Smooth muscle cell of trachea (primary cell): ENCODE results near the gene NSUN4. TPM values are rescaled to one million over a fixed set of nuclear protein-coding genes. Genes with fewer than 3 reads are reported as not detected.

Experiments
- total RNA-seq: library from RNA; depleted of rRNA; stranded (reverse); fragments of >200 nt; gene quantifications from 2 replicates; pipeline ENCODE4 v1.2.1, GENCODE V29; 2014

Gene NSUN4
- total RNA-seq = 14.2 and 15.4 TPM in 2 replicates

DNA sequence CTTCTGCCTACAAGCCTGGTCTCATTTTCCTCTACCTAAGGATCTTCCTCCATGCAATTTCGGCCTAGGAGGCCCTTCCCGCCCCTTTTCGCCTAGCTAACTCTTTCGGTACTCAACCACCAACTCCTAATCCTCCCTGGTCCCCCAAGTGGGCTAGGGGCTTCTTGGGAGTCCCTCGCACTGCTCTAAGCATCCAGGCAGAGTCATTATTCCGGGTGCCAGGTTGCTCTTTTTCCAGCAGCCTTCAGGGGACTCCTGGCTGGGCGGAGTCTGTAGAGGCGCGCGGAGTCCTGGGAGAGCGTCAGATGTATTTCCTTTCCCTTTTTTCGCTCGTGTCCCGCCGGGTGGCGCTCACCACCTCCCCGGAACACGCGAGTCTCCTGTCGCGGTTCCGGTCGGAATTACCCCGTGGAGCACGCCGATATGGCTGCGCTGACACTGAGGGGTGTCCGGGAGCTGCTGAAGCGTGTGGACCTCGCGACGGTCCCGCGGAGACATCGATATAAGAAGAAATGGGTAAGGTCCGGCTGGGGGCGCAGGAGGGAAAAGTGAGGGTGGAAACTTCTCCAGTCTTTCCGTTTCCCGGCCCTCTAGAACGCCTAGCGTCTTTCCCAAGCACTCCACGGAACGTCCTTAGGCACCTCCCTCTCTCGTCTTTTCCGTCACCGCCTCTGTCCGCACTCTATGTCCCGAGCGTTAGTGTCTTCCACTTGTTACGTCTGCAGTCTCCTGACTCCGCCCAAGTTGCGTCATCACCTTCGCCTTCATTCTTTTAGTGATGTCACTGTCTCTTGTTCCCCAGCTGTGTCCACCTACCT lies at the start of gene NSUN4:
TSS of gene NSUN4 (plus strand) at position 404 of the 818 bp plus-strand sequence. CDS start at position 424, 20 bp downstream.

DNA sequence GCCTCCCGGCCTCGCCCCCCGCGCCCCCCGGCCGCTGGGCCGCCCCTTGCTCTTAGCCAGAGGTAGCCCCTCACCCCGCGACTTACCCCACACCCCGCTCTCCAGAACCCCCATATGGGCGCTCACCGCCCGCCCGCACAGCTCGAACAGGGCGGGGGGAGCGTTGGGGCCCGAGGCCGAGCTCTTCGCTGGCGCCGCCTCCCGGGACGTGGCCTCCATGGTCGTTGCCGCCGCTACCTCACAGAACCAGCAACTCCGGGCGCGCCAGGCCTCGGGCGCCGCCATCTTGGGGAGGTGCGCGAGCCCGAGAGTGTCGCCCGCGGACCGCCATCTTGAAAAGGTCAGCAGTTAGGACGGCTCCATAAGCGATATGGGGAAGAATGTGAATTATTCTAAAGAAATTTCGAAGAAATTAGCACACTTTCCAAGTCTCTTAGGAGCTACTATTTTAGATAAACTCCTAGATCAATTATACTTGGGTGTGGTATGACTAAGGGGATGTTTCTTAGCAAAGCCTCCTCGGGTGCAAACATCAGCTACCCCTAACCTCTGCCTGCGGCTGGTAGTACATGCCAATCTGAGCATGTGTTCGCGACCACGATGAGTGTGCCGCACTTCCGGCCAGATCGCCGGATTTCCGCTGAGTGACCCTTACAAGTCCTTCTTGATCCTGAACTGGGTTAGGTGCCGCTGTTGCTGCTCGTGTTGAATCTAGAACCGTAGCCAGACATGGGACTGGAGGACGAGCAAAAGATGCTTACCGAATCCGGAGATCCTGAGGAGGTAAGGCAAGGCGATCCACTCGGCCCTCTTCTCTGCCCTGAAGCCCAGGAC lies 37.4 kb upstream of the NSUN4 start, which contains the start of the genes LRRC41 and UQCRH:
TSS of gene LRRC41 (minus strand) at position 579 of the 834 bp plus-strand sequence. CDS start at position 285, 294 bp downstream.
TSS of gene UQCRH (plus strand) at position 661 of the 834 bp plus-strand sequence. CDS start at position 730, 69 bp downstream.

DNA sequence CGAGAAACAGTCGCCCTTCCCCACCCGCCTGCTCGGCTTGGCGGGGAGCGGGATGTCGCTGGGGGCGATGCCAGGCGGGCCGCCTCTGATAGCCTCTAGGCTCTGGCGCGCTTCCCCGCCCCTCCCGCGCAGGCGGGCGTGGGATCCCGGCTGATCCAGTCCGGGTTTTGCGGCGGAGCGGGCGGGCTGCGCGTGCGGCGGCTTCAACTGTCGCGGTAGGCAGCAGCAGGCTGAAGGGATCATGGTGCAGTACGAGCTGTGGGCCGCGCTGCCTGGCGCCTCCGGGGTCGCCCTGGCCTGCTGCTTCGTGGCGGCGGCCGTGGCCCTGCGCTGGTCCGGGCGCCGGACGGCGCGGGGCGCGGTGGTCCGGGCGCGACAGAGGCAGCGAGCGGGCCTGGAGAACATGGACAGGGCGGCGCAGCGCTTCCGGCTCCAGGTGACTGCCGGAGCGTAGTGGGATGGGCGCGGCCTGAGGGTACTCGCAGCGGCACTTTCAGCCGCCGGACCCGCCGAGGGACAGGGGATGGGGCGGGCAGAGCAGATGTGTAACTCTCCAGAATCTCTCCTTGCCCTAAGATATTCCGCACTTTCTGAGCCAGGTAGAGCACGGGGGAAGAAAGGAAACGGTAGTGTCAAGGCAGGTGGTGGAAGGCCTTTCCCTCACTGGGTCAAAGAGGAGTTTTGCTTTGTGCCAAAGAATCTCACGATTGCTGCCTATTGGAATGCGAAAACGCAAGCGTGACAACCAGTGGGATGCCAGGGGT lies 53.7 kb downstream of the NSUN4 start, which contains the start of gene FAAH:
TSS of gene FAAH (plus strand) at position 210 of the 764 bp plus-strand sequence. CDS start at position 242, 32 bp downstream.

Other genes with a start within 250 kb of the NSUN4 start
- gene PIK3R3, start 208.2 kb upstream of the NSUN4 start, total RNA-seq = 3.6 and 6.3 TPM in 2 replicates
- not detected in 2 replicates for gene TSPAN1, start 165.7 kb upstream of the NSUN4 start, total RNA-seq
- gene P3R3URF, start 164.3 kb upstream of the NSUN4 start, total RNA-seq = not detected in 2 replicates
- 43.1 and 56.1 TPM in 2 replicates for gene POMGNT1, start 142.4 kb upstream of the NSUN4 start, total RNA-seq
- gene LURAP1, start 137.5 kb upstream of the NSUN4 start, total RNA-seq = 6.1 and 6.5 TPM in 2 replicates
- gene RAD54L, start 93.0 kb upstream of the NSUN4 start, total RNA-seq = 0.50 and 7.4 TPM in 2 replicates
- 88.4 and 167 TPM in 2 replicates for gene LRRC41, start 37.2 kb upstream of the NSUN4 start, total RNA-seq
- 196 and 580 TPM in 2 replicates for gene UQCRH, start 37.1 kb upstream of the NSUN4 start, total RNA-seq
- 0.15 and 1.8 TPM in 2 replicates for gene FAAH, start 53.5 kb downstream of the NSUN4 start, total RNA-seq
- gene DMBX1, start 149.0 kb downstream of the NSUN4 start, total RNA-seq = not detected in 2 replicates
- not detected in 2 replicates for gene KNCN, start 210.8 kb downstream of the NSUN4 start, total RNA-seq